Small intestine (tissue), 7 donors: ENCODE data around the gene FAM163A. TPM values are rescaled to one million over a fixed set of nuclear protein-coding genes. Genes with fewer than 3 reads are reported as not detected.

Experiments used
- DNase-seq, 2 donors: peaks; one replicate each; pipeline versions ENCODE4 v3.0.0 to v3.0.0-alpha.2; 2013
- FAIRE-seq: peaks from 2 replicates; lab custom pipeline; 2012; peaks lifted over from hg19 to GRCh38; lab: Jason Lieb, UNC
- H3K27ac ChIP-seq, 3 donors: one replicate each; pipeline ENCODE4 v1.5.1; 2013; ENCODE audit warnings: low read length in 2 of 3, mild to moderate bottlenecking in 2 of 3, control low read depth in 1 of 3, inconsistent platforms in 1 of 3, low read depth in 1 of 3, moderate library complexity in 1 of 3
- H3K27me3 ChIP-seq, 3 donors: one replicate each; pipeline ENCODE4 v1.6.1; 2013; ENCODE audit warnings: low read length in 3 of 3, inconsistent platforms in 1 of 3; ENCODE audit not compliant: control insufficient read depth in 3 of 3, insufficient read depth in 3 of 3
- H3K36me3 ChIP-seq, 3 donors: one replicate each; pipeline ENCODE4 v1.6.1; 2013; ENCODE audit warnings: low read length in 3 of 3, inconsistent platforms in 1 of 3, low read depth in 1 of 3, mild to moderate bottlenecking in 1 of 3, moderate library complexity in 1 of 3; ENCODE audit not compliant: control insufficient read depth in 3 of 3, insufficient read depth in 2 of 3
- H3K4me1 ChIP-seq, 3 donors: one replicate each; pipeline ENCODE4 v1.6.1; 2013; ENCODE audit warnings: low read length in 2 of 3, inconsistent platforms in 1 of 3, low read depth in 1 of 3, mild to moderate bottlenecking in 1 of 3, moderate library complexity in 1 of 3; ENCODE audit not compliant: control insufficient read depth in 3 of 3, insufficient read depth in 2 of 3
- H3K4me3 ChIP-seq, 3 donors: one replicate each; pipeline ENCODE4 v1.5.1; 2013; ENCODE audit warnings: low read length in 3 of 3, control low read depth in 1 of 3, inconsistent platforms in 1 of 3, low read depth in 1 of 3, mild to moderate bottlenecking in 1 of 3, moderate library complexity in 1 of 3
- H3K9me3 ChIP-seq, 2 donors: one replicate each; pipeline ENCODE4 v1.6.1; 2013; ENCODE audit warnings: low read depth in 1 of 2, low read length in 1 of 2; ENCODE audit not compliant: control insufficient read depth in 2 of 2, insufficient read depth in 1 of 2
- WGBS, 3 donors: extraction: QIAGEN DNeasy Blood & Tissue Kit; methylation state at CpG; one replicate each; pipeline ENCODE4 v1.1.7; 2013; 5-methylcytosine and 5-hydroxymethylcytosine counted together
- polyA plus RNA-seq, 4 donors: library from polyadenylated mRNA; stranded (reverse) in 3 of 4; unstranded in 1 of 4; fragments of 200-250 nt in 3 of 4; fragments of 120-200 nt in 1 of 4; gene quantifications; one replicate each; pipeline versions ENCODE4 v1.2.1 to v1.2.3, GENCODE V29; 2013
- donor health status: healthy with polysubstance abuse.
- donor health status: control.
- donor health status: control.
- donor health status: Bipolar disorder and iron deficiency.
- donor health status: healthy.

The FAM163A gene
- polyA plus RNA-seq, 4 donors = 0.27 to 1.6 (median 0.53) TPM; not detected in 1

DNA sequence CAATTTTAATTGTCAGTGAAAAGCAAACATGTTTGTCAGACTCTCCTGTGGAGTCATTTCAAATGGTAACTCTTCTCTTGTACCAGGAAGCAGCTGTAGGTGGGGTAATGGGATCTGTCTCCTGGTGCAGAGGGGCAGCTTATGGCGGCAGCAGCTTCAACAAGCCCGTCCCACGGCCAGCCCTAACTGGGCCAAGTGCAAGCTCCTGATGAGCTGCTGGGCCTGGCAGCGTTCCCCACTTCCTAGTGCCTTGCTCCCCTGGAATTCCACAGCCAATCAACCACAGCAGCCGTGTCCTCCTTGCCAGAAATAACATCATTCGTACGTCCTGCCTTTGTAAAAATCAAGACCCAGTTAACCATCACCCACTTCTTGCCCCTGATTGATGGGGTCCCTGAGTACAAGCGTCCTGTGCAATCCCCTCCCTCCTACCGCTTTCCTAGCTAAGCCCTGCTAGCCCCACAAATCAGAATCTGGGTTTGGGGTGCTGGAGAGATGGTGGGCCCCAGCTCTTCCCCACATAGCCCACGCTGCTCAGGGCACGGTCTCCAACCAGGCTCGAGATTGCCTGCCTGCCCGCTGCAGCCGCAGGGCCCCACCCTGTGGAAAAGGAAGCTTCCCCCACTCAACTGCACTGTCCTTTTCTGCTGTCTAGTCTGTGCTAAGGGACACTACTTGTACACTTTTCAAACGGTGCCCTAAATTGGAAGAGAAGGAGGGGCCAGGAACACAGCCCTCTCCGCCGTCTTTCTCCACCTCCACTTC lies 73.3 kb downstream of the FAM163A start:
- no peak overlapping the region for H3K27ac ChIP-seq
- no peak for FAIRE-seq
- DNase-seq = peak in 1 of 2 donors; percentile 18
- peaks cover 0 to 14% (median 2%) of the 10 kb centered on the region in 3 donors for H3K4me1 ChIP-seq
- 69 to 70% (median 69%) methylated on average over 17 of the region's 17 CpGs for WGBS, 3 donors
- H3K9me3 ChIP-seq = no peaks in the 10 kb centered on the region
- no peak overlapping the region for H3K4me3 ChIP-seq
- no peaks in the 10 kb centered on the region for H3K36me3 ChIP-seq
- H3K27me3 ChIP-seq = no peaks in the 10 kb centered on the region

DNA sequence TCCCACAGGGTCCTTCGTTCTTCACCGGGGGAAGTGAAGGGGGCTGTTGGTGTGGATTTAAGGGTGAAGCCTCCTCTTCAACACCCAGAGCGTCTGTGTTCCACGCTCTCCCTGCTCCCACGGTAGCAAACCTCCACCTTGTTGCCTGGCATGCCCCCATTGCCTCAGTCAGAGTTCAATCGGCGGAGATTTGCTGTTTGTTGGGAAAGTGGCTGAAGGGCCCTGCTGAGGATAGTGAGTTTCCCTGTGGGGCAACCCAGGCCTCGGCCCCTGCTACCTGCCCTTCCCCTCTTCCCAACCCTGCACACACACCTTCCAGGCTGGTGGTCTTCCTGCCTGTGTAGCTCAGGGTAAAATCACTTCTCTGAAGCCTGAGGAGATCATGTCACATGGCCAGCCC lies 74.0 kb downstream of the FAM163A start:
- 91 to 95% (median 94%) methylated on average over 8 of the region's 8 CpGs for WGBS, 3 donors
- Histone ChIP-seq H3K27me3 (no peaks in the 10 kb centered on the region), H3K36me3 (no peaks in the 10 kb centered on the region), H3K4me3 (no peak overlapping the region), H3K27ac (peak overlapping the region in 1 of 3 donors; percentile 15), H3K9me3 (no peaks in the 10 kb centered on the region), H3K4me1 (peaks cover 0 to 14% (median 2%) of the 10 kb centered on the region in 3 donors)
- FAIRE-seq (no peak), DNase-seq (no peak)

GRCh38 chr1:179817789-179818188 lies 74.7 kb downstream of the FAM163A start:
- 69 to 89% (median 74%) methylated on average over 8 of the region's 8 CpGs for WGBS, 3 donors
- Histone ChIP-seq H3K27ac (peak overlapping the region in 1 of 3 donors; percentile 18), H3K36me3 (no peaks in the 10 kb centered on the region), H3K4me1 (peaks cover 0 to 14% (median 2%) of the 10 kb centered on the region in 3 donors), H3K9me3 (no peaks in the 10 kb centered on the region), H3K27me3 (no peaks in the 10 kb centered on the region), H3K4me3 (no peak overlapping the region)
- no peak for FAIRE-seq
- DNase-seq = no peak

DNA sequence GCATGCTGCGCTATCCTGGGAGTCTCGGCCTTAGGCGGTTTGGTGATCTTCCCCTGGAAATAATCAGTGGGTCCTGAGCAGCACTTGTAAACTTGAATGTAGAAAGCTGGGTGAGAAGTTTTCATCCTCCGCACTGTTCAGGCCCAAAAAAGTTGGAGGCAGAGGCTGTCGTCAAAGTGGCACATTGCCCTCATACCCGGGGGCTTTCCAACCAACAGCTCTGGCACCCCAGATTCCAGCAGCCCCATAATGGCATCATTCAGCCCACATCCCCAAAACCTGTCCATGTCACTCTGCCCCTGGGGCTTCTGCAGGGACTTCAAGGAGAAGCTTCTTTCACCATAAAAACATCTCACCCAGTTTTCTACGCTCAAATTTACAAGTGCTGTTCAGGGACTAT lies 75.2 kb downstream of the FAM163A start:
- FAIRE-seq = no peak
- 79 to 89% (median 85%) methylated on average over 7 of the region's 7 CpGs for WGBS, 3 donors
- Histone ChIP-seq H3K36me3 (no peaks in the 10 kb centered on the region), H3K27ac (peak overlapping the region in 1 of 3 donors; percentile 18), H3K4me3 (no peak overlapping the region), H3K27me3 (no peaks in the 10 kb centered on the region), H3K4me1 (peaks cover 0 to 14% (median 2%) of the 10 kb centered on the region in 3 donors), H3K9me3 (no peaks in the 10 kb centered on the region)
- DNase-seq = no peak

DNA sequence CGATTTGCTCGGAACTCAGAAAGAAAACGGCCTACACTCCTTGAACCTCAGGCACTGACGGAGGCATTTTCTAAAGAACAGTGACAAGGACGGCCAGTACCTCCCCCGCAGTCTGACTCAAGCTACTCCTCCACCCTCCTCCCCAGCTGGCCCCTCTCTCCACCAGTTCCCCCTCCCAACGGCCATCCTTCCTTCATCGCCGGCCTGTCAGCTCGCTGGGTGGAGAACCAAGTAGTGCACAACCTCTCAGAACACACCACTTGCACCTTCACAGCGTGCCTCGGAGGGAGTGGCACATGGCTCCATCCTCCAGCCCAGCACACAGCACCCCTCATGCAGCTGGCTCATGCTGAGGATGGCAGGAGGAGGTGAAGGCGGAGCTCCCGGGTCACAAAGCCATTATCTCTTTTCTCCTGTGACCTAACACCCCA lies 75.7 kb downstream of the FAM163A start:
- H3K4me1 ChIP-seq = peaks cover 0 to 14% (median 2%) of the 10 kb centered on the region in 3 donors
- no peak overlapping the region for H3K4me3 ChIP-seq
- no peaks in the 10 kb centered on the region for H3K9me3 ChIP-seq
- 70 to 78% (median 76%) methylated on average over 14 of the region's 14 CpGs for WGBS, 3 donors
- H3K27me3 ChIP-seq = no peaks in the 10 kb centered on the region
- H3K36me3 ChIP-seq = no peaks in the 10 kb centered on the region
- no peak overlapping the region for H3K27ac ChIP-seq
- no peak for DNase-seq
- no peak for FAIRE-seq

GRCh38 chr1:179820226-179820970 lies 77.3 kb downstream of the FAM163A start:
- 83 to 85% (median 84%) methylated on average over 9 of the region's 9 CpGs for WGBS, 3 donors
- DNase-seq (no peak), FAIRE-seq (no peak)
- no peaks in the 10 kb centered on the region for H3K36me3 ChIP-seq
- H3K27me3 ChIP-seq = no peaks in the 10 kb centered on the region
- peaks cover 0 to 8% (median 0%) of the 10 kb centered on the region in 3 donors for H3K4me1 ChIP-seq
- H3K9me3 ChIP-seq = no peaks in the 10 kb centered on the region
- H3K27ac ChIP-seq = no peak overlapping the region
- no peak overlapping the region for H3K4me3 ChIP-seq

DNA sequence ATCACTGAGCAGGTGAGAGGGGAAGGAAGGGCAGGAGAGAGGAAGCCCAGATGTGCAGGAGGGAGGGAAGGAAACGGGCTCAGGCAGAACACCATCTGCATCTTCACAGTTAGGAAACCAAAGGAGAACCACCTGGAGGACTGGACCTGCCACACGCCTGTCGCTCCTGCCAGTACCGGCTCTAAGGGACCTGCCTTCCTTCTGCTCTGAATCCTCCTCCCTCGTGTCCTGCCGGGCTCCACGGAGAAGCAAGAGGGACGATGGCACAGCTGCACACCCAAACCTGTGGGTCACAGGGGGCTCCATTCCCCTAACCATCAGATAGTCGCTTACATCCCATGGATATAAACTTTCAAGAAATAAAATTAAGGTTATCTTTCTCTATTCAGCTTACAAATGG lies 78.4 kb downstream of the FAM163A start:
- Histone ChIP-seq H3K36me3 (no peaks in the 10 kb centered on the region), H3K9me3 (no peaks in the 10 kb centered on the region), H3K27ac (no peak overlapping the region), H3K4me1 (no peaks in the 10 kb centered on the region), H3K27me3 (no peaks in the 10 kb centered on the region), H3K4me3 (no peak overlapping the region)
- FAIRE-seq = no peak
- no peak for DNase-seq
- 81 to 89% (median 82%) methylated on average over 9 of the region's 9 CpGs for WGBS, 3 donors

- H3K4me1 ChIP-seq = no peaks in the 10 kb centered on the region
- H3K36me3 ChIP-seq = no peaks in the 10 kb centered on the region
- H3K27ac ChIP-seq = no peak overlapping the region
- no peak overlapping the region for H3K4me3 ChIP-seq
- FAIRE-seq = no peak
- H3K27me3 ChIP-seq = no peaks in the 10 kb centered on the region
- H3K9me3 ChIP-seq = no peaks in the 10 kb centered on the region
- WGBS, 3 donors = 79 to 88% (median 84%) methylated on average over 2 of the region's 2 CpGs
- no peak for DNase-seq
Measured at GRCh38 chr1:179822065-179822464, 79.0 kb downstream of the FAM163A start.
